ENCODE results near the gene DDA1. TPM values are rescaled to one million over a fixed set of nuclear protein-coding genes. Genes with fewer than 3 reads are reported as not detected.

DDA1 gene
- total and polyA plus RNA-seq, 2 of the 13 experiments (the other 11 are each of a cell fraction or from before 2014, with no cell fraction given): 24.5 to 26.0 TPM

GRCh38 chr19:17306285-17306714 lies 3.1 kb upstream of the DDA1 start:
- H3K27ac ChIP-seq (ENCODE audit: extremely low read length, insufficient read depth, low read length): peak overlapping the region; percentile 91
- BruUV-seq (replicated peaks): no TSS peak
- H3K4me1 ChIP-seq (ENCODE audit: insufficient read depth, low read length): peaks cover 46% of the 10 kb centered on the region
- in situ Hi-C loops (cut with HindIII; ENCODE audit: extremely low pct_ligation_motif_present, low pct_unique_long_range_greater_than_20kb) (no loop called here), intact Hi-C loops (cut with micrococcal nuclease; ENCODE audit: unreplicated experiment) (no loop called here)
- CTCF ChIA-PET (ENCODE audit: low intra/inter-chr PET ratio, low total read pairs): interaction anchor here (0.8 kb wide), 1 partner anchor 13 kb away, joined by 4 read pairs; no protein-coding TSS in a partner anchor
- peaks cover 4% of the 10 kb centered on the region; the same call in 1 of the 2 replicates for H4K20me1 ChIP-seq (ENCODE audit: insufficient read depth, low read length)
- H3K4me3 ChIP-seq (replicated peaks in 1 of 3; ENCODE audit: insufficient read depth in 1 of 3, low read depth in 2 of 3, low read length in 3 of 3): peak overlapping the region; percentile 60 to 87 (median 85)
- H2AFZ ChIP-seq (ENCODE audit: low read length): no peak overlapping the region
- POLR2A ChIA-PET: interaction anchor here (0.8 to 1.6 kb wide), 4 partner anchors 27 to 91 kb away, joined by 3 to 11 read pairs (median 4); partner anchors contain the start of genes ANO8 and USE1
- FAIRE-seq (no peak), ATAC-seq (no peak), DNase-seq (ENCODE audit: low spot score) (no peak)
- peak overlapping the region; percentile 87 for H3K9ac ChIP-seq (ENCODE audit: insufficient read depth, low read depth, low read length)
- 1% methylated on average over 21 of the region's 28 CpGs for WGBS (ENCODE audit: low lambda C conversion rate)
- no peaks in the 10 kb centered on the region; a peak in 1 of 5 replicates for H3K27me3 ChIP-seq (ENCODE audit: control insufficient read depth in 1 of 2, insufficient read depth in 2 of 2, low read length in 2 of 2)
- peaks cover 21% of the 10 kb centered on the region for H3K79me2 ChIP-seq (ENCODE audit: insufficient read depth, low read length)
- no peaks in the 10 kb centered on the region for H3K9me3 ChIP-seq (ENCODE audit: low read length)
- H3K36me3 ChIP-seq (replicated peaks in 1 of 2; ENCODE audit: control insufficient read depth in 1 of 2, insufficient read depth in 2 of 2, low read length in 2 of 2): no peaks in the 10 kb centered on the region
- peak overlapping the region; percentile 92 for H3K4me2 ChIP-seq (ENCODE audit: low read depth, low read length)
- TF ChIP-seq MAX (IDR thresholded peaks at IDR 0.05) (peak; percentile 45), ZNF367 (CRISPR knock-in tag; IDR thresholded peaks at IDR 0.05; ENCODE audit: borderline replicate concordance) (peak; percentile 2; the same call in 1 of the 2 replicates), MTERF4 (CRISPR knock-in tag; IDR thresholded peaks at IDR 0.05) (no peak), ZNF782 (CRISPR knock-in tag; IDR thresholded peaks at IDR 0.05; ENCODE audit: borderline replicate concordance) (no peak), EEA1 (CRISPR knock-in tag; IDR thresholded peaks at IDR 0.05; ENCODE audit: borderline replicate concordance) (no peak), KLF13 (CRISPR knock-in tag; IDR thresholded peaks at IDR 0.05) (no peak), ZNF10 (CRISPR knock-in tag; IDR thresholded peaks at IDR 0.05; ENCODE audit: borderline replicate concordance, low read depth) (no peak), PCBP1 (IDR thresholded peaks at IDR 0.05; ENCODE audit: borderline replicate concordance, low read depth, low read length) (no peak), AGO2 (optimal IDR thresholded peaks at IDR 0.05; ENCODE audit: low read depth, low read length) (peak; percentile 14), PLRG1 (conservative IDR thresholded peaks at IDR 0.05) (no peak), PRDM4 (CRISPR knock-in tag; IDR thresholded peaks at IDR 0.05; ENCODE audit: borderline replicate concordance) (no peak), ZNF343 (CRISPR knock-in tag; IDR thresholded peaks at IDR 0.05) (no peak), GLI4 (CRISPR knock-in tag; IDR thresholded peaks at IDR 0.05; ENCODE audit: borderline replicate concordance) (no peak), ESRRA (CRISPR knock-in tag; IDR thresholded peaks at IDR 0.05; ENCODE audit: low read depth) (0 out of 2 replicates have a peak, but pooled peaks have one; percentile 8), ZNF7 (CRISPR knock-in tag; IDR thresholded peaks at IDR 0.05) (no peak), ZNF33B (CRISPR knock-in tag; IDR thresholded peaks at IDR 0.05) (0 out of 2 replicates have a peak, but pooled peaks have one; percentile 39), ZSCAN30 (CRISPR knock-in tag; IDR thresholded peaks at IDR 0.05) (no peak), SMARCC2 (IDR thresholded peaks at IDR 0.05) (no peak), SKI (IDR thresholded peaks at IDR 0.05; ENCODE audit: partially characterized antibody) (no peak), ZNF230 (CRISPR knock-in tag; IDR thresholded peaks at IDR 0.05) (no peak), LCORL (IDR thresholded peaks at IDR 0.05) (no peak), LCORL (CRISPR knock-in tag; IDR thresholded peaks at IDR 0.05) (no peak), ZNF160 (CRISPR knock-in tag; IDR thresholded peaks at IDR 0.05) (no peak), NCOA5 (CRISPR knock-in tag; IDR thresholded peaks at IDR 0.05) (no peak), CEBPB (IDR thresholded peaks at IDR 0.05; ENCODE audit: borderline replicate concordance, low read depth, low read length) (no peak)
